HFF-Myc (cell line): ENCODE results near the gene TTC9.
A peak's percentile ranks its signal among the peaks of the same experiment; 100 is the strongest.

Source experiments
- DNase-seq: peaks from one replicate; pipeline ENCODE4 v3.0.0-alpha.2; 2011; ENCODE audit warnings: low read depth; ENCODE audit errors: extremely low read depth
- H3K4me3 ChIP-seq: replicated peaks from 2 replicates; pipeline ENCODE4 v1.5.1; 2011; ENCODE audit warnings: low read depth, mild to moderate bottlenecking, control low read depth, low read length
- TF ChIP-seq, protein P1 (sequence below): IDR thresholded peaks from 2 replicates; pipeline ENCODE4 v1.5.1; 2012; ENCODE audit warnings: mild to moderate bottlenecking, low read depth, low read length, control low read depth; ENCODE audit errors: missing control alignments

TTC9 gene

GRCh38 chr14:70643967-70644366 is 2.3 kb downstream of the TTC9 start:
- TF ChIP-seq, protein P1, sequence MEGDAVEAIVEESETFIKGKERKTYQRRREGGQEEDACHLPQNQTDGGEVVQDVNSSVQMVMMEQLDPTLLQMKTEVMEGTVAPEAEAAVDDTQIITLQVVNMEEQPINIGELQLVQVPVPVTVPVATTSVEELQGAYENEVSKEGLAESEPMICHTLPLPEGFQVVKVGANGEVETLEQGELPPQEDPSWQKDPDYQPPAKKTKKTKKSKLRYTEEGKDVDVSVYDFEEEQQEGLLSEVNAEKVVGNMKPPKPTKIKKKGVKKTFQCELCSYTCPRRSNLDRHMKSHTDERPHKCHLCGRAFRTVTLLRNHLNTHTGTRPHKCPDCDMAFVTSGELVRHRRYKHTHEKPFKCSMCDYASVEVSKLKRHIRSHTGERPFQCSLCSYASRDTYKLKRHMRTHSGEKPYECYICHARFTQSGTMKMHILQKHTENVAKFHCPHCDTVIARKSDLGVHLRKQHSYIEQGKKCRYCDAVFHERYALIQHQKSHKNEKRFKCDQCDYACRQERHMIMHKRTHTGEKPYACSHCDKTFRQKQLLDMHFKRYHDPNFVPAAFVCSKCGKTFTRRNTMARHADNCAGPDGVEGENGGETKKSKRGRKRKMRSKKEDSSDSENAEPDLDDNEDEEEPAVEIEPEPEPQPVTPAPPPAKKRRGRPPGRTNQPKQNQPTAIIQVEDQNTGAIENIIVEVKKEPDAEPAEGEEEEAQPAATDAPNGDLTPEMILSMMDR = no peak
- no peak for DNase-seq
- H3K4me3 ChIP-seq = no peak overlapping the region

DNA sequence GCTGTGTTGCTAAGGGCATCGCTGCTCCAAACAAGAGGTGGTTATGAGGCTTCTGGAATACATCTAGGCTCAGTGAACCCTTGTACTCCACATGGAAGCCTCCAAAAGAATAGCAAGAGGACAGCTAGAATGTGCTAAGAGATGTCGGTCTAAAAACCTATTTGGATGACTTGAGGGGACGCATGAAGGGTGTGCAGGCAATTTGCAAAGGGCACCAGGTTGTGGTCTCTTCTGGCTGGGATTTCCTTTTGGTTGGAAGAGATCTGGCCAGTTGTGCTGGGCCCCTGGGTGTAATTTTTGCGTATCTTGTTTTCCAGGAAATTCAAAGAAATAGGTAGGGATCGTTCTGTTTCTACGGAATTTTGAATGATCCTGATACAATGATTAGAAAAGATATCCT is 4.2 kb downstream of the TTC9 start:
- TF ChIP-seq, protein P1 = no peak
- no peak overlapping the region for H3K4me3 ChIP-seq
- DNase-seq = no peak

DNA sequence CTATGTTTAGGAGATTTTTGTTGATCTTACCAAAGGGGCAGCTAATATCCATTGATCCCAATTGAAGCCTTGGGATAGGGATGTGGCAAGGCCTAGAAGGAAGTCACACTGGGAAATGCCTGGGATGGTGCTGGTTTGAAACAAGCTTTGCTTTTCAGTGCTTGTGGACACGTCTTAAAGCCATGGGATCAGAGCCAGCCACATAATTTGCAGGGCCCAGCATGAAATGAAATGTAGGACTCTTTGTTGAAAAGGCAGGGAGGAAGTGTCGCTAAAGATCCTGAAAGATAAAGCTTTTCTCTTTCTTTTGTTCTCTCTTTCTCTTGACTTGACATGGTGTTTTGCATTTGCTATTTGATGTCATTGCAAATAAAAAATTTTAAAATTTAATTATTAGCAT is 5.0 kb downstream of the TTC9 start:
- TF ChIP-seq, protein P1 = no peak
- no peak for DNase-seq
- H3K4me3 ChIP-seq = no peak overlapping the region

DNA sequence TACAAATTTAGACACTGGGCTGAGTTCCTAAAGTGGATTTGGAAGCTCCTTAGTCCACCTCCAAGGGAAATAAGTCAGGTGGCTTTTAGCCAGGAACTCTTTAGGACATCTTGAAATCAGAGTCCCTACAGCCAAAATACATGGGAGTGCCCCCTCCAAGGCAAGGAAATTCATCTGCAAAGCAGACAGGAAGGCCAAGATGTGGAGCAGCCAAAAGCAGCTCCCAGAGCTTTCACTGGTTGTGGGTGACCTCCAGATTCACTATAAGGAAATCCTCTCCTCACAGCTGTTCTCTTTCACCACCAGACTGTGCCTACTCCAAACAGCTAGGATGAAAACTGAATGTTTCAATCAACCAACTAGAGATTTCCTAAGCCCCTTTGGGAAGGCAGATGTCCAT is 6.6 kb downstream of the TTC9 start:
- TF ChIP-seq, protein P1 = no peak
- no peak for DNase-seq
- H3K4me3 ChIP-seq = no peak overlapping the region

DNA sequence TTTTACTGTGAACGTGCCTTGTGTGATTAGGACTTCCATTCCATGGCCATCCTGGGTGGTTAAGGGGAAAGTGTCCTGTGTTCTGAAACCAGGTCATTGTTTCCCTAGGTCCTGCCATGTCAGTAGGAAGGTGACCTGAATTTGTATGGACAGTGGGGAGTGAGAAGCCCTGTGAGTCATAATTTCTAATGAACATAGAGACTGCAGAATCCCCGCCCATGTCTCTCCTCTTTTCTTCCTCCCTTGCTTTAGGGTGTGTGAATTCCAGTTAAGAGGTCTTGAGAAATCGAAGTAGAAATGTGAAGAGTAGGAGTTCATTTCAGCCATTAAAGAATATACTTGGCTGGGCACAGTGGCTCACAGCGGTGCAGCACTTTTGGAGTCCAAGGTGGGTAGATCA is 8.1 kb downstream of the TTC9 start:
- H3K4me3 ChIP-seq = no peak overlapping the region
- DNase-seq = no peak
- TF ChIP-seq, protein P1 = no peak

GRCh38 chr14:70651522-70651921 is 9.8 kb downstream of the TTC9 start:
- TF ChIP-seq, protein P1 = no peak
- H3K4me3 ChIP-seq = no peak overlapping the region
- DNase-seq = no peak

DNA sequence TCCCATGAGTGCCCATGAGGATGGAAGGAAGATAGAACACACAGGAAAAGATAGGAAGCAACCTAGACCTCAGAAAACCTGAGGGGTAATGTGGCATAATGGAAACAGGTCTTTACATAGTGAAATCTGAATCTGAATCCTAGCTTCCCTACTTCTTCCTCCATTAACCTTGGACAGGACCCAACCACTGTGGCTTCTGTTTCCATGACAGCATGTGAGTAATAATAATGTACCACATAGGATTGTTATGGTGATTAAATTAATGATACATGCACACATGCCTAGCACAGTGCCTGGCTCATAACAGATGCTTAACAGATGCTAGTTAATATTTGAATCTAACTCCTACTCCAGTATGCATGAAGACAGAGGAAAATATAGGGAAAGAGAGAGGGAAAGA is 11.2 kb downstream of the TTC9 start:
- peak; percentile 44 for DNase-seq
- TF ChIP-seq, protein P1 = no peak
- H3K4me3 ChIP-seq = no peak overlapping the region
